Measurements from ENCODE around the gene IKZF3. TPM values are rescaled to one million over a fixed set of nuclear protein-coding genes. Genes with fewer than 3 reads are reported as not detected.

Gene IKZF3
- total and polyA plus RNA-seq, 10 of the 15 experiments (the other 5 are each of a cell fraction or from before 2014, with no cell fraction given) = 5.5 to 98.2 (median 47.6) TPM

DNA sequence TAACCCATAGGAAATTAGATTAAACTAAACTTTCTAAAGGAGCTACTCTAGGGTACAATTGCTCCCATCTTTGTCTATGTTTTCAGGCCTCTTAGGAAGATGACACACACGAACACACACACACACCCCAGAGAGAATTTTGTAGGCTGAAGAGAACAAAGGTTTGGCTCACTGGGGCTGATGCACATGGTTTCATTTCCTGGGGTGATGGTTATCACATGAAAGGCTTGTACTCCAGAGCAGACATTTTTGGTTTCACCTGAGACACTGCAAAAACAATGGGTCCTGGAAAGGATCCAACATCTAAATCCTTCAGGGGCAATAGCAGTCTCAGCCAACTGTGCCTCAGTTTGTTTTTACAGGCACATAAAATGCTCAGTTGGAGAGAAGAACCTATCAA lies 63.6 kb downstream of the IKZF3 start (continued):
- TF ChIP-seq, protein P1, sequence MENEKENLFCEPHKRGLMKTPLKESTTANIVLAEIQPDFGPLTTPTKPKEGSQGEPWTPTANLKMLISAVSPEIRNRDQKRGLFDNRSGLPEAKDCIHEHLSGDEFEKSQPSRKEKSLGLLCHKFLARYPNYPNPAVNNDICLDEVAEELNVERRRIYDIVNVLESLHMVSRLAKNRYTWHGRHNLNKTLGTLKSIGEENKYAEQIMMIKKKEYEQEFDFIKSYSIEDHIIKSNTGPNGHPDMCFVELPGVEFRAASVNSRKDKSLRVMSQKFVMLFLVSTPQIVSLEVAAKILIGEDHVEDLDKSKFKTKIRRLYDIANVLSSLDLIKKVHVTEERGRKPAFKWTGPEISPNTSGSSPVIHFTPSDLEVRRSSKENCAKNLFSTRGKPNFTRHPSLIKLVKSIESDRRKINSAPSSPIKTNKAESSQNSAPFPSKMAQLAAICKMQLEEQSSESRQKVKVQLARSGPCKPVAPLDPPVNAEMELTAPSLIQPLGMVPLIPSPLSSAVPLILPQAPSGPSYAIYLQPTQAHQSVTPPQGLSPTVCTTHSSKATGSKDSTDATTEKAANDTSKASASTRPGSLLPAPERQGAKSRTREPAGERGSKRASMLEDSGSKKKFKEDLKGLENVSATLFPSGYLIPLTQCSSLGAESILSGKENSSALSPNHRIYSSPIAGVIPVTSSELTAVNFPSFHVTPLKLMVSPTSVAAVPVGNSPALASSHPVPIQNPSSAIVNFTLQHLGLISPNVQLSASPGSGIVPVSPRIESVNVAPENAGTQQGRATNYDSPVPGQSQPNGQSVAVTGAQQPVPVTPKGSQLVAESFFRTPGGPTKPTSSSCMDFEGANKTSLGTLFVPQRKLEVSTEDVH (IDR thresholded peaks at IDR 0.05; ENCODE audit: low read depth, partially characterized antibody) = no peak
- TF ChIP-seq, protein P2, sequence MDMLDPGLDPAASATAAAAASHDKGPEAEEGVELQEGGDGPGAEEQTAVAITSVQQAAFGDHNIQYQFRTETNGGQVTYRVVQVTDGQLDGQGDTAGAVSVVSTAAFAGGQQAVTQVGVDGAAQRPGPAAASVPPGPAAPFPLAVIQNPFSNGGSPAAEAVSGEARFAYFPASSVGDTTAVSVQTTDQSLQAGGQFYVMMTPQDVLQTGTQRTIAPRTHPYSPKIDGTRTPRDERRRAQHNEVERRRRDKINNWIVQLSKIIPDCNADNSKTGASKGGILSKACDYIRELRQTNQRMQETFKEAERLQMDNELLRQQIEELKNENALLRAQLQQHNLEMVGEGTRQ (IDR thresholded peaks at IDR 0.05; ENCODE audit: borderline replicate concordance, low read depth, low read length) = no peak

DNA sequence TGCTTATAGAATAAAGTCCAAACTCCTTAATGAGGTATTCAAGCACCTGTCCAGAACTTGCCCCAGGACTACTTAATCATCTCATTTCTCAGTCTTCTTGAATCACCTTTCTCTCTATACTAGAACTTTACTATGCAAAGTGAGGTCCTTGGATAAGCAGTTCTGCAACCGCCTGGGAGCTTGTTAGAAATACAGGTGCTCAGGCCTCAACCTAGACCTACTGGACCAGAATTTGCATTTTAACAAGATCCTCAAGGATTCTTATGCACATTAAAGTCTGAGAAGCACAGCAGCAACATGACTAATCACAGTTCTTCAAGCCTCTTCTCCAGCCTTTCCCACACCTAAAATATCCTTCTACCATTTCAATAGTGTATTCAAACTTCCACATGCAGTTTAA lies 64.7 kb downstream of the IKZF3 start:
- H3K9ac ChIP-seq (ENCODE audit: control insufficient read depth, insufficient read depth, low read length) = no peak overlapping the region

More for the DNA sequence above, 64.7 kb downstream of the IKZF3 start:
- peaks cover 51% of the 10 kb centered on the region for H3K79me2 ChIP-seq (ENCODE audit: control insufficient read depth, insufficient read depth, low read length)
- H3K4me2 ChIP-seq (ENCODE audit: control insufficient read depth, insufficient read depth) = peak overlapping the region; percentile 31; the same call in 1 of the 2 replicates
- H3K27me3 ChIP-seq (replicated peaks in 1 of 2; ENCODE audit: control insufficient read depth in 2 of 2, insufficient read depth in 2 of 2, low read length in 1 of 2) = no peaks in the 10 kb centered on the region
- ChIA-PET POLR2A (interaction anchor here (1.0 kb wide), 1 partner anchor 14 kb away, joined by 3 read pairs; no protein-coding TSS in a partner anchor), RAD21 (ENCODE audit: unreplicated experiment) (no interaction called here), SMC1A (ENCODE audit: uncharacterized antibody, unreplicated experiment) (no interaction called here), CTCF (no interaction called here)
- DNase-seq (ENCODE audit: low read depth, low spot score) (no peak), ATAC-seq (no peak), FAIRE-seq (no peak)
- no peak for TF ChIP-seq ATF2 (IDR thresholded peaks at IDR 0.05; ENCODE audit: low read length)
- no peak for TF ChIP-seq CUX1 (IDR thresholded peaks at IDR 0.05; ENCODE audit: insufficient replicate concordance, low read depth, low read length)
- TF ChIP-seq RBBP5 (conservative IDR thresholded peaks at IDR 0.05) = no peak
- no peak for TF ChIP-seq HCFC1 (IDR thresholded peaks at IDR 0.05; ENCODE audit: low read length)
- no peak for TF ChIP-seq ZNF207 (IDR thresholded peaks at IDR 0.05; ENCODE audit: borderline replicate concordance)
- TF ChIP-seq PML (IDR thresholded peaks at IDR 0.05; ENCODE audit: low read length) = no peak
- TF ChIP-seq ZNF274 (IDR thresholded peaks at IDR 0.05; ENCODE audit: insufficient read depth, insufficient read length) = no peak
- no peak for TF ChIP-seq E2F4 (IDR thresholded peaks at IDR 0.05; ENCODE audit: low read depth, low read length)
- WGBS (ENCODE audit: insufficient coverage, insufficient replicate concordance, low lambda C conversion rate, missing lambda C conversion rate) = 35% methylated on average over 1 of the region's 1 CpG
- H3K4me3 ChIP-seq = no peak overlapping the region
- H3K9me3 ChIP-seq (replicated peaks; ENCODE audit: control insufficient read depth, insufficient read depth, low read length) = no peaks in the 10 kb centered on the region
- peaks cover 50% of the 10 kb centered on the region for H3K4me1 ChIP-seq (ENCODE audit: control insufficient read depth, insufficient read depth, low read length)
- BruUV-seq (replicated peaks) = no TSS peak
- H3K36me3 ChIP-seq (ENCODE audit: control insufficient read depth in 2 of 2, insufficient read depth in 2 of 2, low read length in 1 of 2) = peaks cover 0 to 17% of the 10 kb centered on the region in 2 experiments; a peak in 3 of 4 replicates
- in situ Hi-C loops (cut with MboI) = no loop called here
- H4K20me1 ChIP-seq (ENCODE audit: control insufficient read depth, insufficient read depth) = no peaks in the 10 kb centered on the region
- H3K27ac ChIP-seq (ENCODE audit: control insufficient read depth, insufficient read depth) = peak overlapping the region; percentile 51
- intact Hi-C loops (cut with micrococcal nuclease; ENCODE audit: unreplicated experiment) = no loop called here
- no peak overlapping the region for H2AFZ ChIP-seq (ENCODE audit: control insufficient read depth, low read depth, low read length)
